ENCODE results near the gene EXOG.

GRCh38 chr3:38521391-38521987, 25.3 kb downstream of the EXOG start:
- TF ChIP-seq YBX1 (IDR thresholded peaks at IDR 0.05) (no peak), EP300 (IDR thresholded peaks at IDR 0.05; ENCODE audit: borderline replicate concordance in 1 of 2, control insufficient read depth in 1 of 2, low read depth in 2 of 2, low read length in 2 of 2) (no peak)
- TF ChIP-seq, protein P1, sequence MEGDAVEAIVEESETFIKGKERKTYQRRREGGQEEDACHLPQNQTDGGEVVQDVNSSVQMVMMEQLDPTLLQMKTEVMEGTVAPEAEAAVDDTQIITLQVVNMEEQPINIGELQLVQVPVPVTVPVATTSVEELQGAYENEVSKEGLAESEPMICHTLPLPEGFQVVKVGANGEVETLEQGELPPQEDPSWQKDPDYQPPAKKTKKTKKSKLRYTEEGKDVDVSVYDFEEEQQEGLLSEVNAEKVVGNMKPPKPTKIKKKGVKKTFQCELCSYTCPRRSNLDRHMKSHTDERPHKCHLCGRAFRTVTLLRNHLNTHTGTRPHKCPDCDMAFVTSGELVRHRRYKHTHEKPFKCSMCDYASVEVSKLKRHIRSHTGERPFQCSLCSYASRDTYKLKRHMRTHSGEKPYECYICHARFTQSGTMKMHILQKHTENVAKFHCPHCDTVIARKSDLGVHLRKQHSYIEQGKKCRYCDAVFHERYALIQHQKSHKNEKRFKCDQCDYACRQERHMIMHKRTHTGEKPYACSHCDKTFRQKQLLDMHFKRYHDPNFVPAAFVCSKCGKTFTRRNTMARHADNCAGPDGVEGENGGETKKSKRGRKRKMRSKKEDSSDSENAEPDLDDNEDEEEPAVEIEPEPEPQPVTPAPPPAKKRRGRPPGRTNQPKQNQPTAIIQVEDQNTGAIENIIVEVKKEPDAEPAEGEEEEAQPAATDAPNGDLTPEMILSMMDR (IDR thresholded peaks at IDR 0.05 in 2 of 3, conservative IDR thresholded peaks at IDR 0.05 in 1 of 3; ENCODE audit: control insufficient read depth in 2 of 3, extremely low read depth in 1 of 3, insufficient read depth in 1 of 3, low read depth in 3 of 3, low read length in 3 of 3), result peak; percentile 85 to 95 (median 91)
